Measurements from ENCODE around the gene DGCR6.
"Not testable (repeated sequence)": the region's sequence is repeated elsewhere in the genome, so short reads cannot be mapped to it uniquely, and the experiment has no call there.

Gene DGCR6

DNA sequence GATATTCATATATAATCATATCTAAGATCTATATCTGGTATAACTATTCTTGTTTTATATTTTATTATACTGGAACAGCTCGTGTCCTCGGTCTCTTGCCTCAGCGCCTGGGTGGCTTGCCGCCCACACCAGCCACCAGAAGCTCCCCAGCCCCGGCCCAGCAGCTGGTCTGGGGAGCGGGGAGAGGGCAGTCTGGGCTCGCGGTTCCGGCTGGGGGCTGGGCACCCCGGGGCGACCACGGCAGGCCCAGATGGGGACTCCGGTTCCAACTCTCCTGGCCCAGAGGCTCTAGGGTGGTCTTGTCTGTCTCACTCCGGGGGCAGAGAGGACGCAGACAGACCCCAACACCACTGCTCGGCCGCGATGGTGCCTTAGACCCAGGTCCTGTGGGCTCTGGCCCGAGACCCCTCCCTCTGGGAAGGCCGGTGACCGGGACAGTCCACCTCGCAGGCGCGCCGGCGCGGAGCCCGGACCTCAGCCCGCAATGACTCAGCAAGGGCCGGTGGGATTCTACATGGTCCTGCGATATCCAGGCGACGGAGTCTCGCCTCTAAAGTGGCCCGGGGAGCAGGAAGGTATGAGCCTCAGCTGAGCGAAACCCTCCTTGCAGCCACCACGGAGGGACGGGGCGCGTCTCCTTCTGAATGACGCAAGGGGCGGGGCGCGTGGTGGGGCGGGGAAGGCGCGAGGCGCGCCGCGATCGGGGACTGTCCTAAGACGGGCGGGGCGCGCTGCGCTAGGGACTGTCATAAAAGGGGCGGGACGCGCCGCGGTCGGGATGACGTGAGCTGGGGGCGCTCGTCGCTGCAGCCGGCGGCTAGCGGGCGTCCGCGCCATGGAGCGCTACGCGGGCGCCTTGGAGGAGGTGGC is at the start of gene DGCR6:
Gene DGCR6, plus strand, starts transcription at position 781 of the 870 bp plus-strand sequence. Its CDS starts 55 bp downstream, at position 836.
- no peak for DNase-seq

DNA sequence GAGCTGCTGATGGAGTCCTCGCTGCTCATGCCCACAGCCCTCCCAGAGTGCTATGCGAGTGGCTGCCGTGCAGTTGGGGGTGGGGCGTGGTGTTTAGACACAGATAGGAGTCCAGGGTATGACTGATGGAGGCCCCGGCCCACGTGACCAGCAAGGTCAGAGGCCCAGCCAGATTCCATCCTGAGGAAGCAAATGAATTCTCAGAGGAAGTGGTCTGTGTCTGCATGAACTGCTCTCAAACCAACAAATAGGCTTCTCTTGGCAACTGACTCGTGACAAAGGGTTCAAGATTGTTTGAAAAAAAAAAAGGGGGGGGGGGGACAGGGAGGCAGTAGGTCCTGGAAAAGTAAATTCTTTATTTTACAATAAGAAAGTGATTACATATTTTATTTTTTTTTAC is 46.8 kb upstream of the DGCR6 start:
- not testable (repeated sequence) for DNase-seq

DNA sequence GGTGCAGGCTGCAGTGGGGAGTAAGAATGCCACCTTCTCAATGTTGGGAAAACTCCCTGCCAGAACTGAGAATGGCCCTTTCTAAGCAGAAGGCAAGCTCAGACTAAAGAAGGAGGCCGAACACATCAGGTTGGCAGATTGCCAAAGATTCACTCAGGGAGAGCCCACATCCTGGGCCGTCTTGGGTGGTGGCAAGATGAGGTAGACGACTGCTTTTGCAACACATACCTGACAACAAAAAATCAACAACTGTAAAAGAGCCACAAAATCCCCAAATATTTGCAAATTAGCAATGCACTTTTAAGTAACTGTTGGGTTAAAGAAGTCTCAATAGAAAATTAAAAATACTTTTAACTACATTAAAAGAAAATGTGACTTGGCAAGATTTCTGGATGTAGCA is 24.9 kb upstream of the DGCR6 start:
- not testable (repeated sequence) for DNase-seq

DNA sequence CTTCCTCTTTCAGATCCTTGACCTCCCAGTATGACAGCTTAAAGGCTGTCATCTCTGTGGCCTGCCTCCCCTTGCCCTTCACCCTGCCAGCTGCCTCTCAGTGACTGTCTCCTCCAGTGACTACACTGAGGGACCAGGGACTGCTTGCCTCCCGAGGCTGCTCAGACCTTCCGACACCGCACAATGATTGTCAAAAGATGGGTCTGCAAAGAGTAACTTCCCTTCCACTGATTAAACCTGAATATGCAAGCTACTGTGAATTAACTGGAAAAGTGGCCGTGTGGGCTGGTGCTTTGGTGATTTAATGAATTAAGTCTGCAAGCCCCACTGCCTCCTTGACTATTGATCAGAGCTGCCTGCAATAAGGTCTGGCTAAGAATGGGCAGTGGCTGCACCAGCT is 21.7 kb upstream of the DGCR6 start:
- not testable (repeated sequence) for DNase-seq

DNA sequence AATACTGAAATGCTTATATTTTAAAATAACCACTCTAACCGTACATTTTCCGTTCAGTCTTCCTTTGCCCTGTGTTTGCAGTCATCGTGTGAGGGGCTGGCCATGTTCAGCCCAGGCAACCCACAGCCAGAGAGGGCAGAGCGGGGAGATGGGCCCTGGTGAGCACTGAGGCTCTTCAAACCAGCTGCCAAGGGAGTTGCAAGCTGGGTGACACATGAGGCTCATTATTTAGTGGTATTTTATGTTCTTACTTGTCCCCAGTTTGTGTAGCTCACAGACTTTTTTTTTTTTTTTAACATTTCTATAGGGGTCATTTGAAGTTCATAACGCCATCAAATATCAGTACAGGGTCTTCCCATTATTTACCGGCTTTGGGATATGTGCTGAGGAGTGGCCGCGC is 18.0 kb upstream of the DGCR6 start:
- no peak for DNase-seq

DNA sequence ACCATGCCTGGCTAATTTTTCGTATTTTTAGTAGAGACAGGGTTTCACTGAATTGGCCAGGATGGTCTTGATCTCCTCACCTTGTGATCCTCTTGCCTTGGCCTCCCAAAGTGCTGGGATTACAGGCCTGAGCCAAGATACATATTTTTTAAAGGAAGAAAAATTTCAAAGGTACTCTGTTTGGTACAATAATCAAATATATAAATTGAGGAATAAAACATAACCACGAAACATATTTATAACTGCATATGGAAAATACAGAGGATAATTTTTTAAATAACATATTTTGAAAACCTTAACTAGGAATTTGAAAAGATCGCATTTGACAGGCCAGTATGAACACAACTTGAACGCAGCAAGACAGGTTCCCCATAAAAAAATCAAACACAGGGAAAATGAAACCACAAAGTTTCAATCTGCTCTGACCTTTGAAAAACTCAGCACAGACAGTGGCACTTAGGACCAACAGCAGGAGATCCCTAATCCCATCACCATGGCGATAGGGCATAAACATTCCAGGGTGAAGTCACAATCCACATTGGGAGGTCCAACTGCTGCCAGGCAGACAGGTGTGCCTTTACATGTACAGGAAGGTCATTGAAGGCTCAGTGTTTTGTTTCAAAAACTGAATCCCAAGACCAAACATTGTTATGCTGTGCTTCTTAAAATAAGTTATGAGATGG is 15.5 kb upstream of the DGCR6 start:
- not testable (repeated sequence) for DNase-seq

DNA sequence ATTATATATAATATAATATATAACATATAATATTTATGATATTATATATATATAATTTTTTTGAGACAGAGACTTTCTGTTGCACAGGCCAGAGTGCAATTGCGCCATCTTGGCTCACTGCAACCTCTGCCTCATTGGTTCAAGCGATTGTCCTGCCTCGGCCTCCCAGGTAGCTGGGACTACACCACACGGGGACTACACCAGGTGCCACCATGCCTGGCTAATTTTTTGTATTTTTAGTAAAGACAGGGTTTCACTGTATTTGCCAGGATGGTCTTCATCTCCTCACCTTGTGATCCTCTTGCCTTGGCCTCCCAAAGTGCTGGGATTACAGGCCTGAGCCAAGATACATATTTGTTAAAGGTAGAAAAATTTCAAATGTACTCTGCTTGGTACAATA is 12.3 kb upstream of the DGCR6 start:
- DNase-seq: not testable (repeated sequence)

DNA sequence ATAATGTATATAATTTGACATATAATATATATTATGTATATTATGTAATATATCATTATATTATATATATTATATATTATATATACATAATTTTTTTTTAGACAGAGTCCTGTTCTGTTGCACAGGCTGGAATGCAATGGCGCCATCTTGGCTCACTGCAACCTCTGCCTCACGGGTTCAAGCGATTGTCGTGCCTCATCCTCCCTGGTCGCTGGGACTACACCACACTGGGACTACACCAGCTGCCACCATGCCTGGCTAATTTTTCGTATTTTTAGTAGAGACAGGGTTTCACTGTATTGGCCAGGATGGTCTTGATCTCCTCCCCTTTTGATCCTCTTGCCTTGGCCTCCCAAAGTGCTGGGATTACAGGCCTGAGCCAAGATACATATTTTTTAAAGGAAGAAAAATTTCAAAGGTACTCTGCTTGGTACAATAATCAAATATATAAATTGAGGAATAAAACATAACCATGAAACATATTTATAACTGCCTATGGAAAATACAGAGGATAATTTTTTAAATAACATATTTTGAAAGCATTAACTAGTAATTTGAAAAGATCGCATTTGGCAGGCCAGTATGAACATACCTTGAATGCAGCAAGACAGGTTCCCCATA is 10.0 kb upstream of the DGCR6 start:
- not testable (repeated sequence) for DNase-seq

DNA sequence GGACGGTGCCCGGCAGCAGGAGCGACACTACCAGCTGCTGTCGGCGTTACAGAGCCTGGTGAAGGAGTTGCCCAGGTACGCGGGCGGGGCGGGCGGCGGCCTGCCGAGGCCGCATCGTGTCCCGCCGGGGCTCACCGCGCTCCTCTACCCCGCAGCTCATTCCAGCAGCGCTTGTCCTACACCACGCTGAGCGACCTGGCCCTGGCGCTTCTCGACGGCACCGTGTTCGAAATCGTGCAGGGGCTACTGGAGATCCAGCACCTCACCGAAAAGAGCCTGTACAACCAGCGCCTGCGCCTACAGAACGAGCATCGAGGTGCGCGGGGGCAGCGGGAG is 258 bp downstream of the DGCR6 start:
- DNase-seq: not testable (repeated sequence)

DNA sequence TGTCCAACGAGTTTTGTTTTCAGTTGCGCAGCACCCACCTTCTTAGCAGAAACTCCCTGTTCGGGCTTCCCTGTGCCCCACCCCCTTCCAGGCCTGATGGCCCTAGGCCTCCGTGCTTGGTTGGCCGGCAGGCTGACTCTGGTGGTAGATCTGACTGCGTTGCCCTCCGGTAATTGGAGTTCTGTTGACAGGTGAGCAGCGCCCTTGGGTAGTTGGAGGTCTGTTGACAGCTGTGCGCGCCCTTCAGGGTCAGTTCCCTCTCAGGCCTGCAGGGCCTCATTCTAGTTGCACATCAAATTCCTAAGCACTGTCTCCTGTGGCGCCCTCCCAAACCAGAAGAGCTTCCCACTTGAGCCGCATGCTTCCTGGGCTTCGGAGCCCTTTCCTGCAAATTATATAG is 776 bp downstream of the DGCR6 start:
- DNase-seq: no peak

DNA sequence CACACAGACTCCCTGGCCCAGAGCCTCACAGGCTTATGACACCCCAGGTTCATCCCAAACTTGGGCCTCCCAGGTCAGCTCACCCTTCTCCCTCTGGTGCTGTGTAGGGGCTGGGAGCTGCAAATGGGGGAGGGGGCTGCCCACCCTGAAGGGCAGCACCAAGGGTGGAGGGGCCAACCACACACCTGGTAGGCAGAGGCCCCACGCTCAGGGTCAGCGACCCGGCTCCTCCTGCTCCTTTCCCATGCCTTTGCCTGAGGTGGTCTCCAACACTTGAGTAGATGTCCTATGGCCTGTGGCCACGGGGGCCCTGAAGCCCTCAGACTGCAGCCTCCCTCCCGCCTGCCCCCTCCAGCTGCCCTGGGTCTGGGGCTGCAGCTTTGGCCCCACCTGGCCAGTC is 3.4 kb downstream of the DGCR6 start:
- no peak for DNase-seq

DNA sequence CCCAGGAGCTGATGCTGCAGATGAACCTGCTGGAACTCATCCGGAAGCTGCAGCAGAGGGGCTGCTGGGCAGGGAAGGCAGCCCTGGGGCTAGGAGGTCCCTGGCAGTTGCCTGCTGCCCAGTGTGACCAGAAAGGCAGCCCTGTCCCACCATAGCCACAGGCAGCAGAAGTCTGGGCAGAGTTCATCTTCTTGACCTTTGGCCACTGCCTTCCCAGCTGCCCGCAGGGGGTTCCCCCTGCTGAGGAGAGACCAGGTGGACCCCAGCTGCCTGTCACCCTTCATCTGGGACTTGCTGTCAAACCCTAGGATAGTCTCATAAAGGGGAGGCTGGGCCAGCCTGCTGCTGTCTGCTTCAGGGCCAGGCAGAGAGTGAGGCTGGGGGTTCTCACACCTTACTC is 5.4 kb downstream of the DGCR6 start:
- not testable (repeated sequence) for DNase-seq

DNA sequence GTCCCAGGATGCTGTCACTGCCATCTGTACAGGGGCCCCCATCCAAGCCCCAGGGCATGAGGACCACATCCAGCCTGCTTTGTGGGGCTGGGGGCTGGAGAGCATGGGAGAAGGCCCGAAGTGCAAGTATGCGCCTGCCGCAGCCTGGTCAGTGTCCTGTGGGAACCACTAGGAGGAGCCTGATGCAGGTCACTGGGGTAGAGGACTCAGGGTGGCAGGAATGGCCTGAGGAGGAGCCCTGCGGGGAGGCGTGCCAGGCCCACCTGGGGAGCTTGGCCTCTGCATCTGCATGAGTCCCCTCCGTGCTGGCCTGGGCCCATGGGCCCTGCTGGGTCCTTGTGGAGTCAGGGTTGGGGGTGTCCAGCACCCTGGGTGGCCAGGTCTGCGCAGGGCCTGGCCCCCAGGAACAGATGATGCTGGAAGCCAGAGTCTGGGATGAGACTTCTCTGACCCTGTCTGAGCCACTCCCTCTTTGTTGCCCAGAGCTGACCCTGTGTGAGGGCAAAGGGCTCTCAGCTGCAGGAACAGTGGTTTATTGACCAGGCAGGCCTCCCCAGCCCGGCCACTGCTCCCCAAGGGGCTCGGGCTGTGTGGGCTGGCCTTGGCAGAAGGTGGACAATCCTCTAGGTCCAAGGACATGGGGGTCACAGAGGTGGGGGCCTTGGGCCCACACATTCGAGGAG is 6.3 kb downstream of the DGCR6 start:
- DNase-seq: not testable (repeated sequence)

DNA sequence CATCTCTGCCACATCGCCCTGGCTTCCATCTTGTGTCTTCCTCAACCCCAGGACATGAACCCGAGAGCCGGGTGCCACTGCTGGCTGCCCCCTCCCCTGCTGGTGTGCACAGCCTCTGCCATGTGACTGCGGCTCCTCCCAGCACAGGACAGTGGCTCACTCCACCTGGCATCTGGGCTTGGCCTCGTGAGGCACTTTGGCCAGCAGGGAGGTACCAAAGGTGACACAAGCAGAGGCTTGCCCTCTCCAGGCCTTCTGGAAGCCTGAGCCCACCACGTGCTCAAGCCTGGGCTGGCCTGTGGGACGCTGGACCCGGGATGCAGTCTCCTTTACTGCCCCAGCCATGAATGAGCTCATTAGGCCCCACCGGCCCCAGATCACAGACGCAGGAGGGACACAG is 8.4 kb downstream of the DGCR6 start:
- not testable (repeated sequence) for DNase-seq

DNA sequence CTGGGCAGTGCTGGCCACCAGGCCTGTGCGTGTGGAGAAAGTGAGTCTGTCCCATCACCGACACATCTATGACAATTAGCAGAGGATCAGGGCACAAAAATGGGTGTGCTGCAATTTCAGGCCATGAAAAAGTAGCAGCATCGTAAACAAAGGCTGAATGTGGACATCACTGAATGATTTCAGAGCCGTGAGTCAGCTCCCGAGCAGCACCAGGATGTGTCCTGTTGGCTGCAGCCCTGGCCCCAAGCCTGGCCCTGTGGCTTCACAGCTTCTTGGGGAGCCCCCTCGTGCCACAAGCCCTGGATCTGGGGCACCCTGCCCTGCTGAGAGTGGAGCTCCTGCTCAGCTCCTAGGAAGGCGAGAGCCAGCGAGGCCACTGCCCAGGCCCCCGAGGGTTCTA is 9.4 kb downstream of the DGCR6 start:
- not testable (repeated sequence) for DNase-seq

DNA sequence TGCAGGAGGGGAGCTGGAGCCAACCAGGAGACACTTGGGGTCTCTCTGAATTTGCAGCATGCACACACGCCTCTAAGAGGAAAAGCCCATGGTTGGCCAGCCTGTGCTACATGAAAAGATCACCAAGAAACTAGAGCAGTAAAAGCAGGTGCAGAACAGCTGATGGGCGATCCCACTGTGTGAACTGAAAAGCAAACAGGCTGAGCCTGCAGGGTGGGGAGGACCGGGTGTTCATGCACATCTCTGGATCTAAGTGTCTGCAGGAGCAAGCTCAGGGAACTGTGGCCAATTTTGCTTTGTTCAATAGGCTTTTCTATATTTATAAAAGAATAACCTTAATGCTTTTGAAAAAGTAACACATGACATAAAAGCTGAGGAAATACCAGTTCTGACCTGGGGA is 11.7 kb downstream of the DGCR6 start:
- not testable (repeated sequence) for DNase-seq

DNA sequence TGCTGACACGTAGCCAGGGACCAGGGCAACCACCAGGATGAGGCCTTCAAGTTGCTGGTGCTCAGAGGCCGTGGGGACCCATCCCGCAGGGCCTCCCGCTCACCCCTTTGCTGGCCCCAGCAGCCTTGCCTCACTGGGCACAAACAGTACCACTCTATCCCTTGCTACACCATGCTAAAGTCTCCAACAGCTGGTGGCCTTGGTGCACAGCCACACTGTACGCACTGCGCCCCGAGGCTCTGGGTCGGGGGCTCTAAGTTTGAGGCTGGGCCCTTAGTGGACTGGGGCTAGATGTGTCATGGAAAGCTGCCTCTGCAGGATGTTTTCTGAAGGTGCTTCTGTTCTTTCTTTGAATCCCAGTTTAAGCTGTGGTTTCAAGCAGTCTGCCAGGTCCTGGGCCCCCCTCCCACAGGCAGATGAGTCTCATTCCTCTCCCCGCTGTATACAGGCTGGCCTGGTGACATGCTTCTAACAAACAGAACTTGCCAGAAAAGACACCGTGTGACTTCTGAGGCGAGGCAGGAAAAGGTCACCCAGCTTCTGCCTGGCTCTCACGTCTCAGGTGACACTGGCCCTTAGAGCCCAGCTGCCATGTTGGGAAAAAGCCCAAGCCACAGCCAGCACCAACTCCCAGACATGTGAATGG is 14.3 kb downstream of the DGCR6 start:
- not testable (repeated sequence) for DNase-seq

DNA sequence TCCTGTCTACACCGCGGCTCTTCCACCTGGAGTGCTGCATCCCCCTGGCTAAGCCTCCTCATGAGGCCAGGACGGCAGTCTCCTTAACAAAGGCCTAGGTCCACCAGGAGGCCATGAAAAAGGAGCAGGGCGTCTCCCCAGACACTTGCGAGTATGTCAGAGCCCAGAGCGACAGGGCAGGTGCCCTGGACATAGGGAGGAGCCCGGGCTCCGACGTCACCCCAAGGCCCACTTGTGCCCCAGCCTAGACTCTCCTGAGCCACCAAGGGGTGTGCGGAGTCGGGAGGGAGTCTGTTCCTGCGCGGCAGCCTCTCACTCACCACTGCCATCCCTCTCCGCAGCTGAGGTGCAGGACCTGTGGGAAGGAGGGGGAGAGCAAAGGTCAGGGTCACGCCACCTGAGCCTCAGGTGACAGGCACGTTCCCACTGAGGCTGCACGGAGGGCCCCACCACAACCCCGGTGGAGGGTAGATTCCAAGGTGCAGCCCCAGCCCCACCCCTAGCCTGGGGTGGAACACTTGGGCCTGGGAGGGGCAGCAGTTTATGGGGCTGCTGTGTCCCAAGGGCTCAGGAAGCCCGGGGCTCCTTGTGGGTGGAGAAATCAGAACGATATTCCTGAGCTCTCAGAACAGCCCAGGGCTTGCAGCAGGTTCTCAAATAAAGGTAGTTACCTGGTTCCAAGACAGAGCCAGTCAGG is 19.4 kb downstream of the DGCR6 start:
- no peak for DNase-seq

DNA sequence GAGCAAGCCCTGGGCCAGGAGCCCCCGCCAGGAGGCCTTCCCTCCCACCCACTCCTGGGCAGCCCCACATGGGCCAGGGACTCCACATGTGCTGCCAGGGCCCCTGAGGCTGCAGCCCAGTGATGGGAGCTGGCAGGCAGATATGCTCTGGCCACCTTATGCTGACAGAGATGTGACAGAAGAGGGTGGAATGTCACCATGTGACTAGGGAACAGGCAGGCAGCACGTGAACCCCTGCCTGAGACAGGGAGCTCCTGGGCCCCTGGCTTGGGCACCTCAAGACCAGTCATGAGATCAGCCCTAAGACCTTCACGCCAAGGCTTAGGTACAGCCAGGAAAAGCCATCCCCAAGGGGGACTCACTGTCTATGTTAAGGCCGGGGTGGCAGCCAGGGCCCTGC is 20.9 kb downstream of the DGCR6 start:
- no peak for DNase-seq

DNA sequence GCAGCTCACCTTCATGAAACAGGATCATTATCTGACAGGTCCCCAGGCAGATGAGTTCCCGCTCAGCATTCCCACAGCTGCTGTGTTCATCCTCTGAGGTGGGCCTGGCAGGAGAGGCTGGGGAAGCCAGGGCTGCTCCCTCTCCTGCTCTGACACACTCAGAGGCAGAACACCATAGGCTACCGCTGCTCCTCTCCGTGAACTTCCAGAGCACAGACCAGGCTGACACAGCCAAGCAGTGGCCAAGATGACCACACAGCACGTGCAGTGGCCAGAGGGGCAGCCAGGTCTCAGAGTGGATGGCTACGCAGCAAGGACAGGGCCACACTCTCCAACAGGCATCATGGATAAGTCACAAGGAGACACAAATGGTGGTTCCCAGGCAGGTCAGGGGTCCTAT is 21.5 kb downstream of the DGCR6 start:
- no peak for DNase-seq

DNA sequence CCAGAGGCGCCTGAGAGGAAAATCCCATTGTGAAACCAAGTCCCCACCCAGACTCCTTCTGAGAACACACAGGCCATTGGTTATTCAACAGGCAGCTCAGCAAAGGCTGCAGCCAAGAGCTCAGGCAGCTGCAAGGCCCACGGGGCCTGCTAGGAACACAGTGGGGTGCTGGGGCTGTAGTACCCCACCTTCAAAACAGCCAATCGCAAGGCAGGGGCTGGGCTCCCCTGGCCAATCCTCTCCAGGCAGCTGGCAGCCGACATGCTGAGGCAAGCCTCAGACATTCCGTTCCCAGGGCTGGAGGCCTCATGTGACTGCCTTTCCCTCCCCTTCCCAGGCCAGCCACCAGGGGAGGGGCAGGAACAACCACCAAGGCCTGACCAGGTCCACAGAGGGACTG is 23.3 kb downstream of the DGCR6 start:
- DNase-seq: no peak
